Activated naive CD8-positive, alpha-beta T cell treated with anti-CD3 and anti-CD28 coated beads for 36 hours (primary cell): ENCODE data around the gene LGR4. TPM values are rescaled to one million over a fixed set of nuclear protein-coding genes. Genes with fewer than 3 reads are reported as not detected.

ENCODE experiments used
- DNase-seq: peaks from one replicate; pipeline ENCODE4 v3.0.0; 2021
- H3K27ac Mint-ChIP-seq: one replicate; pipeline ENCODE4 v1.8.0; 2022; ENCODE audit warnings: mild to moderate bottlenecking, moderate library complexity, mixed read lengths
- H3K27me3 Mint-ChIP-seq: one replicate; pipeline ENCODE4 v1.8.0; 2022; ENCODE audit warnings: mild to moderate bottlenecking, mixed read lengths
- H3K36me3 Mint-ChIP-seq: one replicate; pipeline ENCODE4 v1.8.0; 2021; ENCODE audit warnings: mild to moderate bottlenecking, mixed read lengths
- H3K4me1 Mint-ChIP-seq: one replicate; pipeline ENCODE4 v1.8.0; 2021; ENCODE audit warnings: mixed read lengths
- H3K4me3 Mint-ChIP-seq: one replicate; pipeline ENCODE4 v1.8.0; 2022; ENCODE audit warnings: mild to moderate bottlenecking, moderate library complexity, mixed read lengths
- H3K9me3 Mint-ChIP-seq: one replicate; pipeline ENCODE4 v1.8.0; 2022; ENCODE audit warnings: mixed read lengths
- total RNA-seq, 2 experiments: library from RNA; stranded (reverse); gene quantifications; one replicate each; pipeline ENCODE4 v1.2.3, GENCODE V29; 2021

LGR4 gene
- total RNA-seq, 2 experiments from 2014 or later, result 0.06 to 0.08 TPM

GRCh38 chr11:27410272-27410671 lies 62.3 kb downstream of the LGR4 start:
- Mint-ChIP-seq H3K27ac (no peak overlapping the region), H3K4me3 (no peak overlapping the region), H3K27me3 (peaks cover 6% of the 10 kb centered on the region), H3K4me1 (no peaks in the 10 kb centered on the region), H3K36me3 (no peaks in the 10 kb centered on the region), H3K9me3 (no peaks in the 10 kb centered on the region)
- DNase-seq, result no peak

- no peak for DNase-seq
- Mint-ChIP-seq H3K27me3 (peaks cover 5% of the 10 kb centered on the region), H3K9me3 (no peaks in the 10 kb centered on the region), H3K36me3 (no peaks in the 10 kb centered on the region), H3K4me1 (no peaks in the 10 kb centered on the region), H3K4me3 (no peak overlapping the region), H3K27ac (no peak overlapping the region)
Measured at GRCh38 chr11:27409742-27410141, 62.8 kb downstream of the LGR4 start.

- Mint-ChIP-seq H3K27ac (no peak overlapping the region), H3K4me1 (no peaks in the 10 kb centered on the region), H3K4me3 (no peak overlapping the region), H3K9me3 (no peaks in the 10 kb centered on the region), H3K27me3 (peaks cover 5% of the 10 kb centered on the region), H3K36me3 (no peaks in the 10 kb centered on the region)
- DNase-seq, result no peak
Measured at GRCh38 chr11:27409049-27409448, 63.5 kb downstream of the LGR4 start.

- H3K36me3 Mint-ChIP-seq, result no peaks in the 10 kb centered on the region
- no peaks in the 10 kb centered on the region for H3K4me1 Mint-ChIP-seq
- no peaks in the 10 kb centered on the region for H3K9me3 Mint-ChIP-seq
- H3K27me3 Mint-ChIP-seq, result peaks cover 3% of the 10 kb centered on the region
- H3K27ac Mint-ChIP-seq, result no peak overlapping the region
- no peak for DNase-seq
- H3K4me3 Mint-ChIP-seq, result no peak overlapping the region
Measured at GRCh38 chr11:27408246-27408800, 64.3 kb downstream of the LGR4 start.

- Mint-ChIP-seq H3K4me3 (no peak overlapping the region), H3K4me1 (no peaks in the 10 kb centered on the region), H3K27ac (no peak overlapping the region), H3K36me3 (no peaks in the 10 kb centered on the region), H3K9me3 (no peaks in the 10 kb centered on the region), H3K27me3 (no peaks in the 10 kb centered on the region)
- DNase-seq, result no peak
Measured at GRCh38 chr11:27406498-27407354, 65.9 kb downstream of the LGR4 start.

GRCh38 chr11:27405134-27405533 lies 67.5 kb downstream of the LGR4 start:
- Mint-ChIP-seq H3K4me1 (no peaks in the 10 kb centered on the region), H3K27me3 (no peaks in the 10 kb centered on the region), H3K36me3 (no peaks in the 10 kb centered on the region), H3K4me3 (no peak overlapping the region), H3K27ac (no peak overlapping the region), H3K9me3 (no peaks in the 10 kb centered on the region)
- DNase-seq, result no peak

GRCh38 chr11:27404427-27404826 lies 68.2 kb downstream of the LGR4 start:
- H3K36me3 Mint-ChIP-seq, result no peaks in the 10 kb centered on the region
- no peaks in the 10 kb centered on the region for H3K9me3 Mint-ChIP-seq
- H3K27ac Mint-ChIP-seq, result no peak overlapping the region
- no peaks in the 10 kb centered on the region for H3K4me1 Mint-ChIP-seq
- no peak overlapping the region for H3K4me3 Mint-ChIP-seq
- no peaks in the 10 kb centered on the region for H3K27me3 Mint-ChIP-seq
- no peak for DNase-seq

GRCh38 chr11:27403195-27403594 lies 69.4 kb downstream of the LGR4 start:
- H3K36me3 Mint-ChIP-seq, result no peaks in the 10 kb centered on the region

GRCh38 chr11:27402450-27402849 lies 70.1 kb downstream of the LGR4 start:
- H3K4me3 Mint-ChIP-seq, result no peak overlapping the region
- H3K27ac Mint-ChIP-seq, result no peak overlapping the region
- no peaks in the 10 kb centered on the region for H3K4me1 Mint-ChIP-seq
- no peaks in the 10 kb centered on the region for H3K27me3 Mint-ChIP-seq
- H3K36me3 Mint-ChIP-seq, result no peaks in the 10 kb centered on the region
- DNase-seq, result no peak
- H3K9me3 Mint-ChIP-seq, result no peaks in the 10 kb centered on the region

More at GRCh38 chr11:27403195-27403594, 69.4 kb downstream of the LGR4 start:
- no peaks in the 10 kb centered on the region for H3K27me3 Mint-ChIP-seq
- no peak for DNase-seq
- no peaks in the 10 kb centered on the region for H3K4me1 Mint-ChIP-seq
- no peaks in the 10 kb centered on the region for H3K9me3 Mint-ChIP-seq
- H3K27ac Mint-ChIP-seq, result no peak overlapping the region
- no peak overlapping the region for H3K4me3 Mint-ChIP-seq

- Mint-ChIP-seq H3K4me1 (no peaks in the 10 kb centered on the region), H3K9me3 (no peaks in the 10 kb centered on the region), H3K27ac (no peak overlapping the region), H3K36me3 (no peaks in the 10 kb centered on the region), H3K4me3 (no peak overlapping the region), H3K27me3 (no peaks in the 10 kb centered on the region)
- DNase-seq, result no peak
Measured at GRCh38 chr11:27401833-27402316, 70.7 kb downstream of the LGR4 start.

- Mint-ChIP-seq H3K9me3 (no peaks in the 10 kb centered on the region), H3K4me1 (no peaks in the 10 kb centered on the region), H3K27ac (no peak overlapping the region), H3K27me3 (no peaks in the 10 kb centered on the region), H3K4me3 (no peak overlapping the region), H3K36me3 (no peaks in the 10 kb centered on the region)
- DNase-seq, result no peak
Measured at GRCh38 chr11:27401280-27401832, 71.2 kb downstream of the LGR4 start.

GRCh38 chr11:27398400-27398770 lies 74.2 kb downstream of the LGR4 start:
- DNase-seq, result no peak
- Mint-ChIP-seq H3K4me1 (no peaks in the 10 kb centered on the region), H3K27ac (no peak overlapping the region), H3K9me3 (no peaks in the 10 kb centered on the region), H3K4me3 (no peak overlapping the region), H3K36me3 (no peaks in the 10 kb centered on the region), H3K27me3 (no peaks in the 10 kb centered on the region)

GRCh38 chr11:27397624-27398399 lies 74.8 kb downstream of the LGR4 start:
- no peak for DNase-seq
- no peaks in the 10 kb centered on the region for H3K27me3 Mint-ChIP-seq
- H3K27ac Mint-ChIP-seq, result no peak overlapping the region
- no peak overlapping the region for H3K4me3 Mint-ChIP-seq
- no peaks in the 10 kb centered on the region for H3K9me3 Mint-ChIP-seq
- H3K36me3 Mint-ChIP-seq, result no peaks in the 10 kb centered on the region
- H3K4me1 Mint-ChIP-seq, result no peaks in the 10 kb centered on the region

GRCh38 chr11:27396259-27396839 lies 76.2 kb downstream of the LGR4 start:
- DNase-seq, result no peak
- H3K27ac Mint-ChIP-seq, result no peak overlapping the region
- no peaks in the 10 kb centered on the region for H3K4me1 Mint-ChIP-seq
- no peaks in the 10 kb centered on the region for H3K36me3 Mint-ChIP-seq
- no peak overlapping the region for H3K4me3 Mint-ChIP-seq
- no peaks in the 10 kb centered on the region for H3K27me3 Mint-ChIP-seq
- H3K9me3 Mint-ChIP-seq, result no peaks in the 10 kb centered on the region
